Glomerular visceral epithelial cell (primary cell): ENCODE data around the gene TFDP2.

Source experiments
- DNase-seq: peaks from one replicate; pipeline ENCODE4 v3.0.0-alpha.2; 2016; ENCODE audit errors: extremely low spot score

Gene TFDP2

GRCh38 chr3:141963301-141963700 is 186.0 kb downstream of the TFDP2 start:
- DNase-seq = no peak

GRCh38 chr3:141960731-141961130 is 188.6 kb downstream of the TFDP2 start:
- DNase-seq = peak; percentile 15

DNA sequence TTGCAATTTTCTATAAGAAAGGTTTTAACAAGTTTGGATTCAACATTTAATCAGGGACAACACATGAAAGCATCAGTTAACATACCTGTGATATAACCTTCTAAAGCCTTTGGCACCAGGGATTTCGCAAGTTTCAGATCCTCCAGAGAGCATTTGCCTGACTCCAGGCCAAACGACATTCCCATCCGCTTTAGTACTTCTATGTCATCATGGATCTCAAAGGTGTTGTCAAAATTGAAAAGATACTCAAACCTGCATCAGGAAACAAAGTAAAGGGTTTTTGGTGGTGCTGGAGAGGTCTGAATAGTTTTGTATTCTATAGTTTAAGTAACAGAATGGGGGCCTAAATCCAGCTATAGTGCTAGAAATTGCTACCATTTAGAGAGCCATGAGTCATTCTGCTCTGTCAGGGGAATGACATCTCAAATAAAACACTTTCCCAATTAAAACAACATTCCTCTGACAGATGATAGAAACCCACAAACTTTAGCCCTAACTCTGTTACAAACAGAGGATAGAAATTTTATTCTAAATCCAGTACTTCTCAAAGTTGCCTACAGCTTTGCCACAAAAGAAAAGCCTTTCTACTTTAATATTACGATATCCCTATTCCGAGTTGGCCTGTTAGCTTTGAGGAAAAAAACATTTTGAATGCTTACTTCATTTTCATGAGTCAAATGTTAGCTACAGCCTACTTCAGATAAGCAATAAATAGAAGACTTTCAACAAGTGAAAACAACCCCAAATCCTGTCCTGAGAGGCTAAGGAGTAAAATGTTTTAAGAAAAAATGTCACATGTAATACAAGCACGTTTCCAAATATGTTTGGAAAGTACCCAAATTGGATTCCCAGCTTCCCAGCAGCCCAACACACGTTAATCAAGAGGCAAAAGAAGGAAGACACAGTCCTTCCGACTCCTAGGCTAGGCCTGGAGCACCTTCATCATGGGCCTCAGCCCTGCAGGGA is 189.5 kb downstream of the TFDP2 start:
- DNase-seq = peak; percentile 31

GRCh38 chr3:141955175-141955574 is 194.2 kb downstream of the TFDP2 start:
- DNase-seq = peak; percentile 14

DNA sequence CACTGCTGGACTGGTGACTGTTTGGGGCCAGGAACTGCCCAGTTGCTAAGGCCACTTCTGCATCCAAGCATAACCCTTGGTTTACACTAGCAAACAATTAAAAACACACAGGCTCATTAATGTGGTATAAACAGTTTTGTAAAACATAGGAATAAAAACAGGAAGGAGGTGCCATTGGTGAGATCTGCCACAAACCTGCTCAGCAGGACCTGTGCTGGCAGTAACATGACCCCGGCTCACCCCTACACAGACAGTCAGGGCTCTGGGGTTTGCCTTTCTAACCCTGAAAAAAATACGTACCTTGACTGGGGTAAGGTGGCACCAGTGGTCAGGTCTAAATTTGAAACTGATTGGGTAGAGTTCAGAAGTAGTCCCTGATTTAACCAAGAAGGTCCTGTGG is 196.7 kb downstream of the TFDP2 start:
- DNase-seq = no peak

DNA sequence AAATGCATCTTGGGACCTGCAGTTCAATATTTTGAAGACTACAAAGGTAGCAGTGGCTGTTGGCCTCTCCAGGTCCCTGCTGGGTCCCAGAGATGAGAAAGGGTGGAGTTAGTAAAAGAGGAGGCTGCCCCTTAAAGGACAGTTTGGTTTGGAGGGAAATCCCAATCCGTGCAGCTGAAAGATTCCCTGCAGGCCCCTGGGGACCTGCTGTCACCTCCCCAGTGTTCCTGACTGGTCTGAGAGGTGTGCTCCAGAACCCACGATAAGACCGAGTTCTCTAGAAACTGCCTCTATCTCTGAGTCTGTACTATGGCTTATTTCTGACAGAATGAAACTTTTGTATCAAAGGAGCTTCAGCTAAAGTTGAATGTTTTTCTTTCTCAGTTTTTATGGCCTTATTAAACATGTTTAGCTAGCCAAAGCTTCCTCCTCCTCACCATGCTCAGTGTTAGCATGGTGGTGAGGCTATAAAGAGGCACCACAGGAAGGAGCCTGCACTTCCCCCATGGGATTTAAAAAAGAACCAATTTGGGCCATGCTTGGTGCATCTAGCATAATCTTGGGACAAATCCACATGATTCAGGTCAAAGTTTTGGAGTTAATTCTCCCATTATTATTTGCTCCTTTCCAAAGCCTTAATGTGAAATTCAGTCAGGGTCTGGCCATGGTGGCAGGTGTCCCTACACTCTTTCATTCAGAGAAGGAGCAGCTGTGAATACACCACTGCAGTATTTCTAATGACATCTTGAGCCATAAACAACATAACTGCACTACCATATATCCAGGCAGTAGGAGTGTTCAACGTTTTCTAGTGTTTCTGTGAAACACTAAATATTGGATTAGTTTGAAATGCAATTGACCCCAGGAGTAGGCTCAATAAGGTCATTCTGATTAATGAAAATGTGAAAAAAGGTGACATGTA is 198.5 kb downstream of the TFDP2 start:
- DNase-seq = no peak

DNA sequence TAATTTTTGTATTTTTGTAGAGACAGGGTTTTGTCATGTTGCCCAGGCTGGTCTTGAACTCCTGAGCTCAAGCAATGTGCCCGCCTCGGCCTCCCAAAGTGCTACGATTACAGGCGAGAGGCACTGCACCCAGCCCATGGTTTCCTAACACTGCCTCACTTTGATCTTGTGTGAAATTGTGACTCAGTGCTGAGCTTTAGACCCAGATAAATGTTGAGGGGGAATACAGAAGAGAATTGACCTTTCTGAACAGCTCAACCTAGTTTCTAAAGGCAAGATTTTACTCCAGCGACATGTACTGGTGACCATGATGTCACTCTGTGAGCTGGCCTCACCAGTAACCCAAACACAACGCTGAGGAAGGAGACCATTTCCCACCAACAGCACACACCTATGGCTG is 199.4 kb downstream of the TFDP2 start:
- no peak for DNase-seq

DNA sequence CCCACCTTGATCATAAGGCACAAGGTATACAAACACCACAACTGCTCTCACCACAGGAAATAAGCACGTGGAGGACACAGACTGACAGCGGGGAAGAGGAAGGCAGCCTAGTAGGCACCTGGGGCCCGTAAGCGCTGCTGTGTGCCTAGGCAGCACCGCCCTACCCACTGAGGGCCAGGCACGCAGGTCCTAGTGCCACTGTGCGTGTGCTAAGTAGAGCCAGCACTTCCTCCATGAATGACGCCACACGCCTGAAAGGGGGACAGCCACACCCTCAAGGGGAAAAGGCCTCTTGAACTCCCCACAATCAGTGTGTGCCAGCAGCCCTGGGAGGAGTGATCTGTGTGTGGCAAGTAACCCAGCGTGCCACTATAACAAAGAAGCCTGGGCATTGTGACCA is 199.9 kb downstream of the TFDP2 start:
- no peak for DNase-seq

DNA sequence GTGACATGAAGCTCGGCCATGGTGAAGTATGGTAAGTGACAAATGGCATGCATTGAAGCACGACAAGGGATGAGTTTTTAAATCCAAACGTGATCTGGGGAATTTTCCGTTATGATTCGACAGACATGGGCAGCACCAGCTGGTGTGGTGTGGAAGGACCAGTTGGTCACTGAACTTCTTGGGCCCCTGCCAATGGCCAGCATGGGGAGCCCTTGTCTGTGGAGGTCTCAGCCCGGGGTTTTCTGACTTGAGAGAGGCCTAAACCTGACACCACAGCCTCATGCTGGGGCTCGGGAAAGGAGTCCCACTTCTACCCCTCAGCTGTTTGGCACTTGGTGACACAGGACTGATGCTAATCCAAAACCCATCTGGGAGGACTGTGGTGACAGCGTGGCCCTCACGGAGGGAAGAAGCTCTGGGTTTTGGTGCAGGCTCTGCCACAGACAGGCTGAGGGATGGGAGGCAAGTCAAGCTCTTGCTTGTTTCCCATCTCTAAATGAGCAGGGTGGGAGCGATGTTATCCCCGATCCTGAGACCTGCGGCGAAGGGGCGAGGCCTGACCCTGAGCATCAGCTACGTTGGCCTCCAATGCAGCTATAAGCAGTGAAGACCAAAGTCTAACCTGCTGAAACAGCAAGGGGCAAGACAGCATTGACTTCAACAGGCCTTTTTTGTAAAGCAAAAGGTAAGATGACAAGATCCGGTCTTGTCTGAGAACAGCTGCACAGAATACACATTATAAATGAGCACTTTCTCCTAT is 203.4 kb downstream of the TFDP2 start:
- no peak for DNase-seq

DNA sequence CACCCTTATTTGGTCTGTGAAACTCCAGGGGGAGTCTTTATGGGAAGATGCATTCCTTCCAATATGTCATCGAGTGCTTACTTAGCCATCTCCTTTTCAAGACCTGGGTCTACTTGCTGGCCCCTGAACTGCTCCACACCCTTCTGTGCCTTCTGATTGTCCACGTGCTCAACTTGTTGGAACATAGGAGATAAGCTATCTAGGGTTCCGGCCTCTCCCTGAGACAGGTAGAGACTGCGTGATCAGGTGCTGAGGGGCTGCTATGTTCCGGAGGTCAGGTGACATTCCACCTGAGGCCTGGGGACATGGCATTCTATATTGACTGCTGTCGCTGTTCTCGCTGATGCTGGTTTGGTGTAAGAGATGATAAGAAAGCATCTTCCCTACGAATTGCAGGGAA is 207.3 kb downstream of the TFDP2 start:
- DNase-seq = no peak

- no peak for DNase-seq
Observed at GRCh38 chr3:141941093-141941492, 208.3 kb downstream of the TFDP2 start.

- peak; percentile 66 for DNase-seq
Observed at GRCh38 chr3:141940194-141940776, 209.1 kb downstream of the TFDP2 start.

DNA sequence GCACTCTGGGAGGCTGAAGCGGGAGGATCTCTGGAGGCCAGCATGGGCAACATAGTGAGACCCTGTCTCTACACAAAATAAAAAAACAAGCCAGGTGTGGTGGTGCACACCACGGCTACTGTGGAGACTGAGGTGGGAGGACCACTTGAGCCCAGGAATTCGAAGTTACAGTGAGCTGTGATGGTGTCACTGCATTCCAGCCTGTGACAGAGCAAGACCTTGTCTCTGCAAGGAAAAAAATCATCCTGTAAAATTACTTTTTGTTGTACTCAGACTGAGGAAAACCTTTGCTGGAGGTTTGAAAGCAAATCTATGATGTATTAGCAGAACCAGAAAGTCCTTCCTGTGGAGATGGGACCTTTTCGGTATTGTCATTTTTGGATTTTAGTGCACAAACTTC is 209.6 kb downstream of the TFDP2 start:
- no peak for DNase-seq

DNA sequence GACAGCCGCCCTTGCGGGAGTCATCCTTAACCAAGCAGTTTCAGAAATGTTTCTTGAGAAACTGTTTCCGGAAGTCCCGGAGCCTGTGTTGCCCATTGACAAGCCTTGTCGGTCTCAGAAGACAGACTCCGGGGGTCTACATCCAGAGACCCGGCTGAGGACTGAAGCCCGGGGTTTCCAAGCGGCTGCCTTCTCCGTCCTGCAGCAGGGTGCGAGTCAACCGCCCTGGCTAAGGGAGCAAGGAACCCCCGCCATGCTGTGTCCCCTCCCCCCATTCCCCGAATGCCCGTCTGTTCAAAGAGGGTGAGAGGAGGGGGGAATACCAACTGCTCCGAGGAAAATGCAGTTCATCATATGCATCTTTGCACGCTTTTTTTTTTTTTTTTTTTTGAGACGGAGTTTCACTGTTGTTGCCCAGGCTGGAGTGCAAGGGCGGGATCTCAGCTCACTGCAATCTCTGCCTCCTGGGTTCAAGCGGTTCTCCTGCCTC is 211.3 kb downstream of the TFDP2 start:
- DNase-seq = no peak

GRCh38 chr3:141934354-141934753 is 215.0 kb downstream of the TFDP2 start:
- no peak for DNase-seq

- no peak for DNase-seq
Observed at GRCh38 chr3:141933421-141934300, 215.7 kb downstream of the TFDP2 start.

DNA sequence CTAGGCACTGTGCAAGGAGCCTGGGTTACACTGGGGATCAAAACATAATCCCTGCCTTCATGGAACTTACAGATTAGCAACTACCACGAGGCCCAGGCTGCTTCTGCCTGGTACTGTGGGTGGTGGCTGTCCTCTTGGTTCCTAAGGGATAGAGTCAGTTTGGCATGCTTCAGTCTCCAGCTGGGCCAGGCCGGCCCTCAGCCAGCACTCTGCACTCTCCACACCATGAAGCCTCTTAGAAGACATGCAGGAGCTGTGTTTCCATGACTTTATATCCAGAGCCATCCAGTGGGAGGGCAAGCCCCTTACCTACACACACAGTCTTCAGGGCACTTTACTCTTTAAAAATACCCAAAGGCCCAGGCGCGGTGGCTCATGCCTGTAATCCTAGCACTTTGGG is 218.5 kb downstream of the TFDP2 start:
- DNase-seq = no peak

DNA sequence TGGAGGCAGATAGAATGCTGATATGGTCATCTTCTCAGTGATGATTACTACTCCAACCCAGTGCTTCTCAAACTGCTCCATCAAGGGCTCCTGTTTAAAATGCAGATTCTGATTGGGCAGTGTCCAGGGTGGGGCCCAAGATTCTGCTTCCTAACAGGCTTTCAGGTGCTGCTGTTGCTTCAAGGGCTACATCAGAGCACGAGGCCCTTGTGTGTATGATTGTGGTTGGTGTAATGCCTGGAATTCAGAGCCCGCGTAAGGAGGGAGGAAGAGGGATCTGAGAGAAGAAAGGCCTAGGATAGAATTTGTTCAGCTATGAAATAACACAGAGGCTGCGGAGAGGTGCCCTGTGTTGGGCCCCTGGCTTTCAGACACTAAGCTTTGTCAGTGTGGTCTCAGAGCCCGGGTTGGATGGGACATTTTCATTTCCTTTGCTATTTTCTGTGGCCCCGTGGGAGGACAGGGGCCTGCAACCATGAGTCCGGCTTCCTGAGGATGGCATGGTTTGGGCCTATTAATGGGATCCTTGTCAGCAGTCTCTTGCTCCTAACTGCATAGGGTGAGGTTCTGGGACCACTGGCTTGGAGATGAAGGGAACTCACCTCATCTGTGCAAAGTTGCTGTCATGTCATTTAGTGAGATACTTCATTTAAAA is 219.9 kb downstream of the TFDP2 start:
- DNase-seq = no peak

DNA sequence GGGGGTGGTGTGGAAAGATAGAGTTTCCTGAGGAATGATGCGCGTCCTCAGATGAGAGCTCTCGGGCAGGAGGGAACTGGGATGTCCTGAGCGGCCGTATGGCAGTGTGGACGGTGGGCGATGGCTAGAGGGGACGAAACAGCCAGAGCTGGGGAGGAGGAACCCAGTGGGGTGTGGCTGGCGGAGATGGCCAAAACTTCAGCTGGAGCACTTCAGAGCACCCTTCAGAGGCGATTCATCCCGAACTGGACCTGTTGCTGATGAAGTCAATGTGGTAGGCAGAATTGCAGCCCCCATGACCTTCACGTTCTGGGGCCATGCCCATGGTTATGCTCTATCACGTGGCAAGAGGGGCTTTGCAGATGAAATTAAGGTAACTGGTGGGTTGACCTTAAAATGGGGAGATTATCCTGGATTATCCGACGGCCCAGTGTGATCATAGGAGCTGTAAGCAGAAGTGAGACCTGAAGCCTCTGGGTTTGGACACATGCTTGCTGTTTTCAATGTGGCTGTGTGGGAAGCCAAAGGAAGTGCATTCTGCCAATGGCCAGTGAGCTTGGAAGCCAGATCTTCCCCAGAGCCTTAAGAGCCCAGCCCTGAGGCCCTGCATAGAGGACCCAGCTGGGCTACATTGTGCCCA is 220.6 kb downstream of the TFDP2 start:
- no peak for DNase-seq
